ENCODE measurements around the gene NDUFB8.

Gene NDUFB8

GRCh38 chr10:100531761-100532160 is 2.1 kb upstream of the NDUFB8 start:
- H3K27ac ChIP-seq = no peak overlapping the region
- ChIA-PET CTCF (no interaction called here), POLR2A (ENCODE audit: low non-redundant PET) (no interaction called here)
- DNase-seq (ENCODE audit: low spot score) = no peak
- TF ChIP-seq, protein P1, sequence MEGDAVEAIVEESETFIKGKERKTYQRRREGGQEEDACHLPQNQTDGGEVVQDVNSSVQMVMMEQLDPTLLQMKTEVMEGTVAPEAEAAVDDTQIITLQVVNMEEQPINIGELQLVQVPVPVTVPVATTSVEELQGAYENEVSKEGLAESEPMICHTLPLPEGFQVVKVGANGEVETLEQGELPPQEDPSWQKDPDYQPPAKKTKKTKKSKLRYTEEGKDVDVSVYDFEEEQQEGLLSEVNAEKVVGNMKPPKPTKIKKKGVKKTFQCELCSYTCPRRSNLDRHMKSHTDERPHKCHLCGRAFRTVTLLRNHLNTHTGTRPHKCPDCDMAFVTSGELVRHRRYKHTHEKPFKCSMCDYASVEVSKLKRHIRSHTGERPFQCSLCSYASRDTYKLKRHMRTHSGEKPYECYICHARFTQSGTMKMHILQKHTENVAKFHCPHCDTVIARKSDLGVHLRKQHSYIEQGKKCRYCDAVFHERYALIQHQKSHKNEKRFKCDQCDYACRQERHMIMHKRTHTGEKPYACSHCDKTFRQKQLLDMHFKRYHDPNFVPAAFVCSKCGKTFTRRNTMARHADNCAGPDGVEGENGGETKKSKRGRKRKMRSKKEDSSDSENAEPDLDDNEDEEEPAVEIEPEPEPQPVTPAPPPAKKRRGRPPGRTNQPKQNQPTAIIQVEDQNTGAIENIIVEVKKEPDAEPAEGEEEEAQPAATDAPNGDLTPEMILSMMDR (conservative IDR thresholded peaks at IDR 0.05; ENCODE audit: low read depth) = no peak

- POLR2A ChIA-PET (ENCODE audit: low non-redundant PET) = no interaction called here
- peak overlapping the region; percentile 76 for H3K27ac ChIP-seq
- TF ChIP-seq, protein P1 (conservative IDR thresholded peaks at IDR 0.05; ENCODE audit: low read depth) = no peak
- CTCF ChIA-PET = interaction anchor here (0.6 to 1.4 kb wide), 2 partner anchors 10 to 38 kb away, joined by 3 to 5 read pairs; no protein-coding TSS in a partner anchor
- no peak for DNase-seq (ENCODE audit: low spot score)
These were observed 673 bp downstream of the NDUFB8 start for GRCh38 chr10:100528921-100529474.

GRCh38 chr10:100528123-100528886 is 1.4 kb downstream of the NDUFB8 start:
- POLR2A ChIA-PET (ENCODE audit: low non-redundant PET) = no interaction called here

DNA sequence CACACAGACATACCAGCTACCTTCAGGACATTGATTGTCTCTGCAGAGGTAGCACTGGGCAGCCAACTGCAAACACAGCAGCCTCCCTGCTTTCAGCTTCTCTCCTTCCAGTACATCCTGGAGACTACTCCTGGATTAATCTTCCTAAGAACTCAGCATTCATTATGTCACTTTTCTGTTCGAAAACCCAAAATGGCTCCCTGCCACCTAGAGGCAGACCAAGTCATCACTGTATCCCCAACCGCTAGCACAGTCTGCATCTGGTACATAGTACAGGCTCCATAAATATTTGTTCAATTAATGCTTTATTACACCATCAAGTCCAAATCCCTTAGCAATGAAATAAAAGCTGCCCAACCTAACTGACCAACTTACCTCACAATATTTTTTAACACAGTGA is 5.0 kb downstream of the NDUFB8 start:
- H3K27ac ChIP-seq = no peak overlapping the region
- ChIA-PET CTCF (interaction anchor here (0.6 to 3.6 kb wide), 6 partner anchors 8 to 347 kb away, joined by 3 to 19 read pairs (median 6); partner anchors contain the start of gene HIF1AN), POLR2A (ENCODE audit: low non-redundant PET) (interaction anchor here (0.5 to 1.1 kb wide), 2 partner anchors 11 to 149 kb away, joined by 4 to 5 read pairs; partner anchors contain the start of gene HIF1AN)
- no peak for DNase-seq (ENCODE audit: low spot score)
- TF ChIP-seq, protein P1 (conservative IDR thresholded peaks at IDR 0.05; ENCODE audit: low read depth) = no peak

More at GRCh38 chr10:100528123-100528886, 1.4 kb downstream of the NDUFB8 start:
- CTCF ChIA-PET = interaction anchor here (0.6 to 3.6 kb wide), 3 partner anchors 7 to 39 kb away, joined by 3 to 19 read pairs (median 12); partner anchors contain the start of gene HIF1AN
- TF ChIP-seq, protein P1 (conservative IDR thresholded peaks at IDR 0.05; ENCODE audit: low read depth) = no peak
- no peak for DNase-seq (ENCODE audit: low spot score)
- no peak overlapping the region for H3K27ac ChIP-seq

DNA sequence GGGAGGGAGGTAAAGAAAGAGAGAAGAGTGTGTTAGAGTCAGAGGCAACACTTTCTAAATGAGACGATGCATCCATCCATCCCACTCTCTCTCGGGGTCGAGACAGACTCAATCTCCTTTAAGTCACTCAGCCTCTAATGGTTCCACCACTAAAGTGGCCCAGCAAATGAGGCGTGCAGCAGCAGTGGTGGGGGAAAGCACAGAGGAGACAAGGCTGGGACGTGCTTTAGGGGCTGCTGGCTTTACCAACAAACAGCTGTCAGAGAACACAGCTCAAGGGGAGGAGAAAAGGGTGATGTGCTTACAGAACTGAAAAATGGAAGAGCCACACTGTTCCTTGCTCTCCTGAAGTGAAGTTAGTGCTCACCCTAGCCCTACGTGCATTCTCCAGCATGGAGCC is 5.5 kb downstream of the NDUFB8 start:
- no peak overlapping the region for H3K27ac ChIP-seq
- ChIA-PET CTCF (interaction anchor here (0.6 to 1.2 kb wide), 3 partner anchors 13 to 348 kb away, joined by 3 to 5 read pairs (median 4); no protein-coding TSS in a partner anchor), POLR2A (ENCODE audit: low non-redundant PET) (interaction anchor here (1.1 kb wide), 1 partner anchor 11 kb away, joined by 4 read pairs; the partner anchor contains the start of gene HIF1AN)
- TF ChIP-seq, protein P1 (conservative IDR thresholded peaks at IDR 0.05; ENCODE audit: low read depth) = no peak
- no peak for DNase-seq (ENCODE audit: low spot score)

DNA sequence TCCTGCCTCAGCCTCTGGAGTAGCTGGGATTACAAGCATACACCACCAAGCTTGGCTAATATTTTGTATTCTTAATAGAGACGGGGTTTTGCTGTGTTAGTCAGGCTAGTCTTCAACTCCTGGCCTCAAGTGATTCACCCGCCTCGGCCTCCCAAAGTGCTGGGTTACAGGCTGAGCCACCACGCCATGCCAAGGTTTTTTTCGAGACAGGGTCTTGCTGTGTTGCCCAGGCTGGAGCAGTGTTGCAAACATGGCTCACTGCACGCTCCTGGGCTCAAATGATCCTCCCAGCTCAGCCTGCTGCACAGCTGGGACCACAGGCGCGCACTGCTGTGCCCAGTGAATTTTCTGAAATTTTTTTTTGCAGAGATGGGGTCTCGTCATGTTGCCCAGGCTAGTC is 6.7 kb downstream of the NDUFB8 start:
- POLR2A ChIA-PET (ENCODE audit: low non-redundant PET) = interaction anchor here (0.7 to 1.2 kb wide), 2 partner anchors 13 to 168 kb away, joined by 3 read pairs; partner anchors contain the start of gene HIF1AN
- TF ChIP-seq, protein P1 (conservative IDR thresholded peaks at IDR 0.05; ENCODE audit: low read depth) = no peak
- H3K27ac ChIP-seq = 0 out of 2 replicates have a peak overlapping the region, but pooled peaks have one; percentile 24
- CTCF ChIA-PET = interaction anchor here (0.7 to 1.3 kb wide), 3 partner anchors 10 to 40 kb away, joined by 3 to 9 read pairs (median 5); no protein-coding TSS in a partner anchor
- DNase-seq (ENCODE audit: low spot score) = no peak

Measured in RWPE1 (cell line).